ENCODE results near the gene JMJD8. TPM values are rescaled to one million over a fixed set of nuclear protein-coding genes. Genes with fewer than 3 reads are reported as not detected.
A peak's percentile ranks its signal among the peaks of the same experiment; 100 is the strongest.

JMJD8 gene
- total and polyA plus RNA-seq, 9 of the 15 experiments (the other 6 are each of a cell fraction or from before 2014, with no cell fraction given): 1.2 to 50.6 (median 29.3) TPM

GRCh38 chr16:674968-675883 is 8.9 kb downstream of the JMJD8 start, which contains the start of gene RHBDL1 (continued):
- TF ChIP-seq TCF7L2 (IDR thresholded peaks at IDR 0.05; ENCODE audit: low read depth, low read length): no peak
- TF ChIP-seq DLX4 (CRISPR knock-in tag; IDR thresholded peaks at IDR 0.05): no peak
- no peak for TF ChIP-seq CHAMP1 (IDR thresholded peaks at IDR 0.05)
- TF ChIP-seq ZNF586 (CRISPR knock-in tag; conservative IDR thresholded peaks at IDR 0.05): 0 out of 2 replicates have a peak, but pooled peaks have one; percentile 3
- TF ChIP-seq CCAR2 (IDR thresholded peaks at IDR 0.05; ENCODE audit: low read depth, low read length): no peak
- TF ChIP-seq CUX1 (CRISPR knock-in tag; IDR thresholded peaks at IDR 0.05): no peak
- no peak for TF ChIP-seq HEY1 (CRISPR knock-in tag; IDR thresholded peaks at IDR 0.05; ENCODE audit: borderline replicate concordance)
- TF ChIP-seq ZNF511 (CRISPR knock-in tag; IDR thresholded peaks at IDR 0.05): 0 out of 2 replicates have a peak, but pooled peaks have one; percentile 19
- no peak for TF ChIP-seq MCM5 (IDR thresholded peaks at IDR 0.05; ENCODE audit: low read depth)
- no peak for TF ChIP-seq CREBBP (IDR thresholded peaks at IDR 0.05; ENCODE audit: low read depth, low read length)
- TF ChIP-seq ADNP (tag; IDR thresholded peaks at IDR 0.05): no peak
- no peak for TF ChIP-seq NR1H2 (CRISPR knock-in tag; IDR thresholded peaks at IDR 0.05)
- TF ChIP-seq TFE3 (CRISPR knock-in tag; IDR thresholded peaks at IDR 0.05): no peak
- no peak for TF ChIP-seq NFXL1 (CRISPR knock-in tag; IDR thresholded peaks at IDR 0.05)
- TF ChIP-seq PKNOX1 (IDR thresholded peaks at IDR 0.05): no peak

Measured in K562 (cell line).